ENCODE measurements around the gene PML.

Gene PML

DNA sequence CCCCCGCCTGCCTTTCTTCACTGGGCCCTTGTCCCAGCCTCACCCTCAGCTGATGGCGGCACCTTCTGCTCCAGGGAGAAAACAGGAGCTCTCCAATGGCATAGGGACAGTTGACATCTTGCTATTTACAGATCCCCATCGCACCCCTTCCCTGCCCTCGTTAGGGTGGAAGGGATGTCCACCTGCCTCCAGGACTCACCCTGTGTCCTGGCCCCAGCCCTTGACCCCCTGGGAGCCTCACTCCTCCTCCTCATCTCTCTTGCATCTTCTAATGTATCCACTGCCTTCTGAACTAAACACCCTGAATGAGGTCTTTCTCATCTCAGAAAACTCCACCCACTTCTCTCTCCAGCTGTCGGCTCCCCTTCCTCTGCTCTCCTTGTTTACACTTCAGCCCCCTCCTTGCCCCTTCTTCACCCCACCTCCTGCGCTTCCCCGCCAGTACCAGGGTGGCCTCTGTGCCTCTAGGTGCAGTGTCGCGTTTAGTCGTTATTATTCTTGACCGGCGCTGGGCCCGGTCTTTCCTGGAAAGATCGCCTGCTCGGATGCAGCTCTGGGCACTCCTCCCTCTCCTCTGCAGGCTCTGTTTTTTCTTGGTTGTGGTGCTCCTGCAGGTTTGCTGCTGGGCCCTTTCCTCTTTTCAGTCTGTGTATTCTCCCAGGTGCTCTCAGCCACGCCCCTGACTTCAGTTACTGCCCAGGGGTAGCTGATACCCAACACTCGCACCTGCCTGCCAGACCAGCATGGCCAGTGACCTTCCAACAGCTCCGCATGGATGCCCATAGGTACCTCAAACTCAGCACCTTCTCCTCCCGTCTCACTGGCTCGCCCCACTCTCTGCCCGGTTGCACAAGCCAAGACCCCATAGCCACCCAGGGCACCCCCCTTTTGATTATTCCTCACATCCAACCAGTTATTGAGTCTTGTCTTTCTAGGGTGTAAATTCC is 42.9 kb downstream of the PML start:
- no peaks in the 10 kb centered on the region for H3K9me3 ChIP-seq (ENCODE audit: insufficient read depth, low read depth, low read length)
- no peak overlapping the region for H3K27ac ChIP-seq (ENCODE audit: low read depth, low read length)
- WGBS = 82% methylated on average over 21 of the region's 21 CpGs
- H3K27me3 ChIP-seq (ENCODE audit: insufficient read depth, low read length) = no peaks in the 10 kb centered on the region
- H3K36me3 ChIP-seq (ENCODE audit: insufficient read depth, low read length) = peaks cover 17% of the 10 kb centered on the region
- no peak overlapping the region for H3K9ac ChIP-seq (ENCODE audit: low read depth, low read length)
- peaks cover 3% of the 10 kb centered on the region for H3K4me1 ChIP-seq (ENCODE audit: insufficient read depth, low read length)
- no peak overlapping the region for H3K4me3 ChIP-seq (ENCODE audit: low read length)

DNA sequence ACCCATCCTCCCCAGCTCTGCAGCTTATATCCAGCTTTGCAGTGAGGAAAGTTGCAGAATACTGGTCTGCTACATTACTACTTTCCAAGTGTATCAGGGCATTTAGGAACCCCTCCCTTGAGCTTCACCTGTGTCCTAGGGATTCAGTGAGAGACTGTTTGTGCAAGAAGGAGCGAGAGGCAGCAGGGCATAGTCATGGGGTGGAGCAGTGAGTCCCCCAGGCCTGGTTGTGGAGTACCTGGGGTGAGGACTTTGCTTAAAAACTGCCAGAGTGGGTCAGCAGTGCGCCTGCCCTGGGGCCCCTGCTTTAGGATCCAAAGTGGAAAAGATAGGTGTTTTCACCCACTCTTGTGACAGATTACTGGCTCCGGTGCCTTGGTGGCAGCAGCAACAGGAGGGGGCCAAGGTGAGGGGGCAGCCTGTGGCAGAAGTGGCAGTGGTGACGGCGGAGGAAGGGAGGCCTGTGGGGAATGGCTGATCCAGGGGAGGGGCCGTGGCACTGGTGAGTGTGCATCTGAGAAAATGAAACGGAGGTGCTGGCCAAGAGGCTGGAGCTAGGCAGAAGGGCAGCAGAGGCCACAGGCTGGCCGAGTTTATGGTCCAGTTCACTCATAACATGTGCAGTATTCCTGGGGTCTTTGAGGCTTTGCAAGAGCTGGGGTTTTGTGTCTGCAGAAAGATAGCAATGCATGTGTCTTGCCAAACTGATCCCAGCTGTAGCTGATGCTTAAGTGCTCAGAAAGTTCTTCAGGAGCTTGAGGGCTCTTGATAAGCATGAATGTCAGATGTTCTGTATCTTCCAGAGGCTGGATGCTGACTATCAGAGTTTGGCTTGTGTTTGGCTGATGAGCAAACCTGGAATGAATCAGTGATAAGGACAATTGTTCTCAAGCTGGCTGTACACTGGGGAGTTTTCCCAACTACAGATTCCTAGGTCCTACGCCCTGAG is 44.5 kb downstream of the PML start:
- Histone ChIP-seq H3K9me3 (ENCODE audit: insufficient read depth, low read depth, low read length) (no peaks in the 10 kb centered on the region), H3K4me1 (ENCODE audit: insufficient read depth, low read length) (peaks cover 3% of the 10 kb centered on the region), H3K27me3 (ENCODE audit: insufficient read depth, low read length) (no peaks in the 10 kb centered on the region), H3K4me3 (ENCODE audit: low read length) (no peak overlapping the region), H3K36me3 (ENCODE audit: insufficient read depth, low read length) (peaks cover 11% of the 10 kb centered on the region; the same call in 1 of the 2 replicates), H3K9ac (ENCODE audit: low read depth, low read length) (no peak overlapping the region), H3K27ac (ENCODE audit: low read depth, low read length) (no peak overlapping the region)
- whole genome bisulfite sequencing = 86% methylated on average over 9 of the region's 9 CpGs

DNA sequence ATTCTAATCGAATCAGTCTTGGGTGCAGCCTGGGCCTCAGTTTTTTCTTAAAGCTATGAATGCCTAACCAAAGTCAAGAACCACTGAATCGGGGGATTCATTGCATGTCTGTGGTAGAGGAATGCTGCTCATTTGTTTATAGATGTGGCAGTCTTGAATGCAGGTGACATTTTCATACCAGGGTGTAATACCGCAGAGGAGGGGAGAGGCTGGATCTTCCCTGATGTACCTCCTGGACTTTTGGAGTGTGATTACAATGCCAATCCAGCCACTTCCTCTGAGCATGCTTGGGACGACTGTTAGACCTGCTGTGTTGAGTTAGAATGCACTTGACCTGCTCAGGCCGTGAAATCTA is 45.1 kb downstream of the PML start:
- H3K36me3 ChIP-seq (ENCODE audit: insufficient read depth, low read length) = peaks cover 4% of the 10 kb centered on the region; the same call in 1 of the 2 replicates

DNA sequence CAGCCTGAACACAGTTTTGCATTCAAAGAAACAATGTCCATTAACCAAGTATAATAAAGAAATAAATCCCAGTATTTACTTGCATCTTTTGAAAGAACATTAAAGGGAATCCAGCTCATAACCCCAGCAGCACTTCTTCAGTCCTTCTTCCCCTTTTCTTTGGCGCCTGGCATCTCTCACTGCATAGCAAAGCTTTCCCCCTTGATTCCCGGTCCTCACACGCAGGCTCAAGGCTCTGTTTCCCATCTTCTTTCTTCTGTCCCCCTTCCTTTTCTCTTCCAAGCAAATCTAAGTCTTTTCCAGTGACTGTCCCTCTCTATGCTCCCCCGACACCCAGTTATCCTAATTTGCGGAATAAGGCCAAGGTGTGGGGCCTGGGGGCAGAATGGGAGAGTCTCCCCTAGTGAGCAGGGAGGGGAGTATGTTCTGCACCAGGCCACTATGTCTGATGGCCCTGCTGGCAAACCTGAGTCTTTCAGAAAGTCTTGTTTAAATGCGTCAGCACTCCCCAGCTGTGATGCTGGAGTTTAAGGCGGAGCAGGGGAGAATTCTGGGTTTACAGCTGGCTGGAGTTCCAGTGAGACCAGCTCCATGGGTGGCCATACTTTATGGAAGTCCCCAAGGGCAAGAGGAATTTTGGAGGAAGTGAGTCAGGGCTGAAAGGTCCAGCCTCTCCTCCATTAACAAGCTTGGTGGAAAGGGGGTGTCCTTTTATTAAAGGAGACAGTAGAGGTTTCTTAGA is 45.8 kb downstream of the PML start:
- Histone ChIP-seq H3K9me3 (ENCODE audit: insufficient read depth, low read depth, low read length) (no peaks in the 10 kb centered on the region), H3K27ac (ENCODE audit: low read depth, low read length) (peak overlapping the region; percentile 21; the same call in 1 of the 2 replicates), H3K9ac (ENCODE audit: low read depth, low read length) (no peak overlapping the region), H3K27me3 (ENCODE audit: insufficient read depth, low read length) (no peaks in the 10 kb centered on the region), H3K4me3 (ENCODE audit: low read length) (no peak overlapping the region), H3K4me1 (ENCODE audit: insufficient read depth, low read length) (peaks cover 3% of the 10 kb centered on the region), H3K36me3 (ENCODE audit: insufficient read depth, low read length) (no peaks in the 10 kb centered on the region)
- 64% methylated on average over 7 of the region's 7 CpGs for WGBS

More for the DNA sequence above, 45.1 kb downstream of the PML start:
- Histone ChIP-seq H3K27me3 (ENCODE audit: insufficient read depth, low read length) (no peaks in the 10 kb centered on the region), H3K27ac (ENCODE audit: low read depth, low read length) (no peak overlapping the region), H3K9ac (ENCODE audit: low read depth, low read length) (no peak overlapping the region), H3K9me3 (ENCODE audit: insufficient read depth, low read depth, low read length) (no peaks in the 10 kb centered on the region), H3K4me3 (ENCODE audit: low read length) (no peak overlapping the region), H3K4me1 (ENCODE audit: insufficient read depth, low read length) (peaks cover 3% of the 10 kb centered on the region)
- WGBS = 81% methylated on average over 5 of the region's 5 CpGs

DNA sequence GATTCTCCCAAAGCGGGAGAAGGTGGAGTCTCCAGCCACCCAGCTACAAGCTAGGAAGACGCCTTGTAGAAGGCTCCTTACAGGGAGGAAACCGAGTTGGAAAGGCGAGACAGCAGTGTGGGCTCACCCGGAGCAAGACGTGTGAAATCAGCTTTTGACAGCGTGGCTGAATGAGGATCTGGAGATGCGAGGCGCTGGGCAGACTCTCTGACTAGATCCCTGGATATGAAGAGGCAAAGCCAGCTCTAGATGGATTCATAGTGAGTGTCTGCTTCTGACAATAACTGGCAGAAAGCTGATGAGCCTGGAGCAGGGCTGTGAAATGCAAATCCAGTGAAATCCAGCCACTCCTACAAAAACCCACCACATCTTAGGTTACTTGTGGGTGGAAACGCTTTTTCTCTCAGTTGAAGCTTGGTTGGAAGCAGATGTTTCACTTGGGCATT is 46.8 kb downstream of the PML start:
- Histone ChIP-seq H3K9ac (ENCODE audit: low read depth, low read length) (no peak overlapping the region), H3K9me3 (ENCODE audit: insufficient read depth, low read depth, low read length) (no peaks in the 10 kb centered on the region), H3K36me3 (ENCODE audit: insufficient read depth, low read length) (no peaks in the 10 kb centered on the region), H3K27me3 (ENCODE audit: insufficient read depth, low read length) (no peaks in the 10 kb centered on the region), H3K27ac (ENCODE audit: low read depth, low read length) (no peak overlapping the region), H3K4me1 (ENCODE audit: insufficient read depth, low read length) (peaks cover 3% of the 10 kb centered on the region), H3K4me3 (ENCODE audit: low read length) (no peak overlapping the region)
- WGBS = 89% methylated on average over 10 of the region's 10 CpGs

DNA sequence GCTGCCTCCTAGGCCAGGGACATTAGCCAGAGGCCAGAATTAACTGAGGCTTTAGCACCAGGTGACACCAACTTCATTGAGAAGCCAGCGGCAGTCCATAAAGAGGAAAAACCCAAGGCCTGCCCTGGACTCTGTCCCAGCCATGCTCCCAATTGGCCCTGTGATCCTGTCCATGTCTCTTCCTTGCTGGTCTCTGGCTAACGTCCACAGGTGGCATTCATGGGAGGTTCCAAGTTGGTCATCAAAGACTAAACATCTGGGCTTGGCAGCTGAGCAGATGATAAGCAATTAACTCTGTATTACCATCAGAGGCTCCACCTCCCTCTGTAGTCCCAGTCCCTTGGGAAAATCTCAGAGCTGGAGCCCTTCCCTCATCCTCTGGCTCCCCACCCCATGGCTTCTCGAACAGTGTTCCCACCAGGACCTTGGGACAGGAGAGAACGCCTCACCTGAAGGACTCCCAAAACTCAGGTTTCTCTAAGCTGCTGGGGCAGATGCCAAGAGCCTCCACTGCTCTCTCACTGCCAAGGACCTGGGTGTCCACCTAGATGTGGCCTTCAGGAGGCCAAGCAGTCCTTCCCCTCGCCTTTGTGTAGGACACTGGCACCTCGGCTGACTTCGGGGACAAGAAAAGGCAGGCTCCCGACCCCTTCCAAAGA is 47.4 kb downstream of the PML start:
- 95% methylated on average over 8 of the region's 8 CpGs for WGBS
- H3K27me3 ChIP-seq (ENCODE audit: insufficient read depth, low read length) = no peaks in the 10 kb centered on the region
- H3K4me3 ChIP-seq (ENCODE audit: low read length) = no peak overlapping the region
- H3K36me3 ChIP-seq (ENCODE audit: insufficient read depth, low read length) = no peaks in the 10 kb centered on the region
- H3K9me3 ChIP-seq (ENCODE audit: insufficient read depth, low read depth, low read length) = no peaks in the 10 kb centered on the region
- no peak overlapping the region for H3K27ac ChIP-seq (ENCODE audit: low read depth, low read length)
- H3K9ac ChIP-seq (ENCODE audit: low read depth, low read length) = no peak overlapping the region
- H3K4me1 ChIP-seq (ENCODE audit: insufficient read depth, low read length) = peaks cover 3% of the 10 kb centered on the region

GRCh38 chr15:74042603-74043424 is 48.3 kb downstream of the PML start:
- Histone ChIP-seq H3K9ac (ENCODE audit: low read depth, low read length) (no peak overlapping the region), H3K4me1 (ENCODE audit: insufficient read depth, low read length) (peaks cover 3% of the 10 kb centered on the region; the same call in 1 of the 2 replicates), H3K9me3 (ENCODE audit: insufficient read depth, low read depth, low read length) (no peaks in the 10 kb centered on the region), H3K27ac (ENCODE audit: low read depth, low read length) (no peak overlapping the region), H3K4me3 (ENCODE audit: low read length) (no peak overlapping the region), H3K27me3 (ENCODE audit: insufficient read depth, low read length) (no peaks in the 10 kb centered on the region), H3K36me3 (ENCODE audit: insufficient read depth, low read length) (no peaks in the 10 kb centered on the region)
- 92% methylated on average over 11 of the region's 11 CpGs for WGBS

GRCh38 chr15:74043425-74044266 is 49.1 kb downstream of the PML start:
- Histone ChIP-seq H3K9ac (ENCODE audit: low read depth, low read length) (no peak overlapping the region), H3K27me3 (ENCODE audit: insufficient read depth, low read length) (no peaks in the 10 kb centered on the region), H3K27ac (ENCODE audit: low read depth, low read length) (no peak overlapping the region), H3K9me3 (ENCODE audit: insufficient read depth, low read depth, low read length) (no peaks in the 10 kb centered on the region), H3K36me3 (ENCODE audit: insufficient read depth, low read length) (no peaks in the 10 kb centered on the region), H3K4me1 (ENCODE audit: insufficient read depth, low read length) (peaks cover 3% of the 10 kb centered on the region; the same call in 1 of the 2 replicates), H3K4me3 (ENCODE audit: low read length) (no peak overlapping the region)
- 82% methylated on average over 7 of the region's 7 CpGs for WGBS

All from HUES64 (cell line).